Colonic mucosa (tissue), 4 donors: ENCODE data around the gene ASPN. TPM values are rescaled to one million over a fixed set of nuclear protein-coding genes. Genes with fewer than 3 reads are reported as not detected.

Experiments used
- DNase-seq: peaks from one replicate; pipeline ENCODE4 v3.0.0-alpha.2; 2020
- H3K27ac ChIP-seq: fragments of 200-600 bp; one replicate; pipeline ENCODE4 v1.8.0; 2021
- H3K27me3 ChIP-seq: fragments of 200-600 bp; one replicate; pipeline ENCODE4 v1.8.0; 2021
- H3K36me3 ChIP-seq: fragments of 200-600 bp; one replicate; pipeline ENCODE4 v1.8.0; 2021
- H3K4me1 ChIP-seq: fragments of 200-600 bp; one replicate; pipeline ENCODE4 v1.8.0; 2021; ENCODE audit warnings: mild to moderate bottlenecking
- H3K4me3 ChIP-seq: fragments of 200-600 bp; one replicate; pipeline ENCODE4 v1.8.0; 2021
- H3K9ac ChIP-seq, 2 donors: one replicate each; pipeline ENCODE4 v1.7.0; 2013; ENCODE audit warnings: control low read depth in 2 of 2, low read depth in 2 of 2, low read length in 2 of 2
- H3K9me3 ChIP-seq: fragments of 200-600 bp; one replicate; pipeline ENCODE4 v1.8.0; 2021
- CTCF ChIP-seq: fragments of 200-600 bp; IDR thresholded peaks from one replicate; pipeline ENCODE4 v1.8.0; 2022; ENCODE audit warnings: antibody characterized with exemption, mild to moderate bottlenecking
- intact Hi-C: fragments of 100-400 bp; cut with DNase I; formaldehyde crosslinking; loops from one replicate; pipeline ENCODE4 v1.14.1; 2022
- total RNA-seq, 2 donors: library from RNA; stranded (reverse); fragmentation: NEBNext Ultra II Directional in 1 of 2; extraction: Animal tissue kit (Norgen Biotek cat#: 25700) in 1 of 2; gene quantifications; one replicate each; pipeline ENCODE4 v1.2.1, GENCODE V29; 2021
- donor health status: healthy.
- donor health status: DM: no; HTN: no; CAD: no.
- donor health status: DM: no; HTN: no; CAD: no.

The ASPN gene
- total RNA-seq, 2 donors from 2014 or later = 0.40 to 7.6 TPM

GRCh38 chr9:92457576-92457975 lies 24.7 kb downstream of the ASPN start:
- Histone ChIP-seq H3K27ac (no peak overlapping the region), H3K4me3 (no peak overlapping the region), H3K36me3 (no peaks in the 10 kb centered on the region), H3K9me3 (no peaks in the 10 kb centered on the region), H3K9ac (no peak overlapping the region), H3K4me1 (no peaks in the 10 kb centered on the region), H3K27me3 (no peaks in the 10 kb centered on the region)
- no peak for DNase-seq
- intact Hi-C loops = no loop called here
- TF ChIP-seq CTCF = no peak

DNA sequence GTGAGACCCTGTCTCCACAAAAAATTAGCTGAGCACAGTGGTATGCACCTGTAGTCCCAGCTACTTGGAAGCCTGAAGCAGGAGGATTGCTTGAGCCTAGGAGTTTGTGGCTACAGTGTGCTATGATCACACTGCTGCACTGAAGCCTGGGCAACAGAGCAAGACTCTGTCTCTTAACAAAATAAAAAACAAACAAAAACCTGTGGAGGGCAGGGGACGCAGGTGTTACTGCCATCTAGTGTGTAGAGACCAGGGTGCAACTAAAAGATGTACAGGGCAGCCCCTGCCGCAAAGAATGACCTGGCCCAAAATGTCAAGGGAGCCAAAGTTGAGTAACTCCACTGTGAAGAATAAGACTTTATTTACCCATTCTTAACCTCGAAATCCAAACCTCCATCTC lies 27.1 kb downstream of the ASPN start:
- H3K27me3 ChIP-seq = no peaks in the 10 kb centered on the region
- intact Hi-C loops = no loop called here
- no peaks in the 10 kb centered on the region for H3K9me3 ChIP-seq
- H3K27ac ChIP-seq = no peak overlapping the region
- H3K4me1 ChIP-seq = no peaks in the 10 kb centered on the region
- H3K36me3 ChIP-seq = no peaks in the 10 kb centered on the region
- TF ChIP-seq CTCF = no peak
- H3K9ac ChIP-seq = no peak overlapping the region
- no peak for DNase-seq
- no peak overlapping the region for H3K4me3 ChIP-seq

- no peak overlapping the region for H3K4me3 ChIP-seq
- DNase-seq = no peak
- no peaks in the 10 kb centered on the region for H3K4me1 ChIP-seq
- TF ChIP-seq CTCF = no peak
- no peaks in the 10 kb centered on the region for H3K36me3 ChIP-seq
- intact Hi-C loops = no loop called here
- no peaks in the 10 kb centered on the region for H3K9me3 ChIP-seq
- H3K27me3 ChIP-seq = no peaks in the 10 kb centered on the region
- H3K9ac ChIP-seq = no peak overlapping the region
- H3K27ac ChIP-seq = no peak overlapping the region
Measured at GRCh38 chr9:92446536-92446935, 35.8 kb downstream of the ASPN start.

DNA sequence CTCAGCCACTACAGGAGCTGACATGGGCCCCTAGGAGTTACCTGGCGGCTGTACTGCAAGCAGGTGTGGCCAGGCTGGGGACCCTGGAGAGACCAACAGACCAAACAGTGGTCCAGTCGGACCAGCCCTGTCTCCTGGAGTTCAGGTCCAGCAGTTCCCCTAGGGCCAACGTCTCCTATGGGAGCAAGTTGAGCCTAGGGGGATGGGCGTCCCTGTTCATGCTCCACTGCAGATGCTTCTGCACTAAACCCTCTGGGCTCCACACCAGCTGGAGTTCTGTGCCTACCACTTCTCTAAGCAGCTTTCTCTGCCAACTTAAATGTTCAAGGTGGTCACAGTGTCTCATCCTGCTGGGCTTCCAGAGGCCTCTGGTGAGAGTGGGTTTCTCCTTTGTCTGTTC lies 37.5 kb downstream of the ASPN start:
- Histone ChIP-seq H3K27me3 (no peaks in the 10 kb centered on the region), H3K27ac (no peak overlapping the region), H3K4me3 (no peak overlapping the region), H3K36me3 (no peaks in the 10 kb centered on the region), H3K4me1 (no peaks in the 10 kb centered on the region), H3K9me3 (no peaks in the 10 kb centered on the region), H3K9ac (no peak overlapping the region)
- intact Hi-C loops = loop anchor here (5.0 kb wide), 1 partner anchor 192 kb away; no protein-coding TSS in a partner anchor
- TF ChIP-seq CTCF = no peak
- DNase-seq = no peak

GRCh38 chr9:92440751-92441046 lies 41.6 kb downstream of the ASPN start:
- TF ChIP-seq CTCF = no peak
- Histone ChIP-seq H3K36me3 (no peaks in the 10 kb centered on the region), H3K4me3 (no peak overlapping the region), H3K27ac (no peak overlapping the region), H3K4me1 (no peaks in the 10 kb centered on the region), H3K9ac (no peak overlapping the region), H3K27me3 (no peaks in the 10 kb centered on the region), H3K9me3 (no peaks in the 10 kb centered on the region)
- intact Hi-C loops = loop anchor here (5.0 kb wide), 1 partner anchor 197 kb away; no protein-coding TSS in a partner anchor
- no peak for DNase-seq
